Spleen (tissue), 11 donors: ENCODE results near the gene COPG2. TPM values are rescaled to one million over a fixed set of nuclear protein-coding genes. Genes with fewer than 3 reads are reported as not detected.
"Not testable (repeated sequence)": the region's sequence is repeated elsewhere in the genome, so short reads cannot be mapped to it uniquely, and the experiment has no call there.

Source experiments
- DNase-seq: peaks from one replicate; pipeline ENCODE4 v3.0.0-alpha.2; 2020
- H3K27ac ChIP-seq, 8 donors: fragments of 200-600 bp; sonication (generic) in 7 of 8; 1 replicate in 4 of 8; 2 replicates in 4 of 8; pipeline versions ENCODE4 v1.5.0 to v1.8.0; 2016 to 2021; ENCODE audit warnings: inconsistent platforms in 4 of 8, mild to moderate bottlenecking in 4 of 8, moderate library complexity in 1 of 8
- H3K27me3 ChIP-seq, 7 donors: fragments of 200-600 bp; sonication (generic) in 6 of 7; replicated peaks in 1 of 7; 1 replicate in 4 of 7; 2 replicates in 3 of 7; pipeline versions ENCODE4 v1.5.0 to v1.8.0; 2016 to 2021; ENCODE audit warnings: inconsistent platforms in 3 of 7, mild to moderate bottlenecking in 1 of 7
- H3K36me3 ChIP-seq, 6 donors: fragments of 200-600 bp; sonication (generic) in 5 of 6; 1 replicate in 4 of 6; 2 replicates in 2 of 6; pipeline versions ENCODE4 v1.5.0 to v1.8.0; 2016 to 2021; ENCODE audit warnings: inconsistent platforms in 2 of 6
- H3K4me1 ChIP-seq, 6 donors: fragments of 200-600 bp; sonication (generic) in 5 of 6; 1 replicate in 3 of 6; 2 replicates in 3 of 6; pipeline versions ENCODE4 v1.5.0 to v1.8.0; 2016 to 2021; ENCODE audit warnings: inconsistent platforms in 3 of 6
- H3K4me3 ChIP-seq, 8 donors: fragments of 200-600 bp; sonication (generic) in 7 of 8; 1 replicate in 4 of 8; 2 replicates in 4 of 8; pipeline versions ENCODE4 v1.5.0 to v1.8.0; 2016 to 2021; ENCODE audit warnings: inconsistent platforms in 4 of 8, mild to moderate bottlenecking in 4 of 8, moderate library complexity in 2 of 8
- H3K9me3 ChIP-seq, 8 donors: fragments of 200-600 bp; sonication (generic) in 7 of 8; 1 replicate in 4 of 8; 2 replicates in 4 of 8; pipeline versions ENCODE4 v1.5.0 to v1.8.0; 2016 to 2021; ENCODE audit warnings: inconsistent platforms in 4 of 8
- POLR2A ChIP-seq, 3 donors: fragments of 450-650 bp; IDR thresholded peaks; one replicate each; pipeline ENCODE4 v1.5.1; 2017; ENCODE audit warnings: antibody characterized with exemption in 3 of 3, mild to moderate bottlenecking in 1 of 3
- POLR2AphosphoS5 ChIP-seq, 3 donors: sonication (generic); formaldehyde crosslinking; IDR thresholded peaks; one replicate each; pipeline ENCODE4 v1.5.1; 2017; ENCODE audit warnings: antibody characterized with exemption in 3 of 3
- WGBS, 5 donors: extraction: QIAGEN DNeasy Blood & Tissue Kit in 3 of 5; methylation state at CpG; one replicate each; pipeline versions ENCODE4 v1.1.5 to v1.1.7; 2013 to 2018; 5-methylcytosine and 5-hydroxymethylcytosine counted together
- intact Hi-C: fragments of 100-400 bp; cut with DNase I; formaldehyde crosslinking; loops from one replicate; pipeline ENCODE4 v1.15.0; 2023; ENCODE audit warnings: low total_unique reads
- polyA plus RNA-seq, 3 donors: library from polyadenylated mRNA; stranded (reverse); fragments of 200-250 nt; gene quantifications; one replicate each; pipeline ENCODE4 v1.2.1, GENCODE V29; 2013
- total RNA-seq, 7 donors: library from RNA; depleted of rRNA in 3 of 7; stranded (reverse); fragments of >200 nt in 3 of 7; fragmentation: NEBNext Ultra II Directional in 4 of 7; extraction: Animal tissue kit (Norgen Biotek cat#: 25700) in 4 of 7; gene quantifications; one replicate each; pipeline versions ENCODE4 v1.1.0 to v1.2.1, GENCODE V29; 2016 to 2021
- TF ChIP-seq, protein P1 (sequence below), 11 experiments: fragments of 200-600 bp in 7 of 11; fragments of 450-650 bp in 4 of 11; sonication (generic) in 4 of 11; IDR thresholded peaks in 8 of 11; conservative IDR thresholded peaks in 3 of 11; 1 replicate in 7 of 11; 2 replicates in 4 of 11; pipeline versions ENCODE4 v1.4.0 to v1.8.0; 2016 to 2021; ENCODE audit warnings: antibody characterized with exemption in 11 of 11, inconsistent platforms in 4 of 11, mild to moderate bottlenecking in 1 of 11
- donor health status: healthy with polysubstance abuse.
- donor health status: DM: no; HTN: no; CAD: no; lungs with moderate emphysema.
- donor health status: DM: no; HTN: no; CAD: no.
- donor health status: Bipolar disorder and iron deficiency.
- donor health status: healthy.
- donor health status: DM: no; HTN: no; CAD: no.
- donor health status: DM: yes; HTN: yes; CAD: no.

The COPG2 gene
- total and polyA plus RNA-seq, 10 donors: 5.8 to 25.1 (median 18.3) TPM

DNA sequence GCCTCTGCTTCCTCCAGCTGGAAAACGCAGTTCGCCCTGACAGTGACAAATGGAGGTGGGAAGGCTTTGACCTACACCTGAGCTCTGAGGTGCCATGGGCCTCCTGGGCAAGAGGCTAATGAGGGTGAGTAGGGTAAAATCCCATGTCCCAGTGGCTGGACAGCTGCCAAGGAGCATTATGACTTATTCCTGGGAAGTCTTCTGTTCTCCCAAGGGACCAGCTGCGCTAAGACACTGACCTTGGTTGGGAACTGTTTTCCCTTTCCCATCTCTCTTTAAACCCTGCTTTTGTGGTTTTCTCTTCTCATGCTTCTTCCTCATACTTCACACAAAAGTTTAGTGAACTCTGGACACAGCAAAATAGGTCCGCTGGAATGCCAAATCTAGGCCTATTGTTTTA lies 72.6 kb downstream of the COPG2 start:
- DNase-seq: no peak
- Histone ChIP-seq H3K36me3 (peaks cover 0 to 3% (median 0%) of the 10 kb centered on the region in 6 donors), H3K4me1 (no peaks in the 10 kb centered on the region), H3K27me3 (no peaks in the 10 kb centered on the region), H3K4me3 (no peak overlapping the region), H3K27ac (no peak overlapping the region), H3K9me3 (peaks cover 0 to 3% (median 0%) of the 10 kb centered on the region in 8 donors)
- intact Hi-C loops: no loop called here
- WGBS, 5 donors: 93 to 96% (median 95%) methylated on average over 4 of the region's 4 CpGs
- no peak for TF ChIP-seq POLR2AphosphoS5 (IDR thresholded peaks at IDR 0.05)
- TF ChIP-seq POLR2A (IDR thresholded peaks at IDR 0.05): no peak
- TF ChIP-seq, protein P1, sequence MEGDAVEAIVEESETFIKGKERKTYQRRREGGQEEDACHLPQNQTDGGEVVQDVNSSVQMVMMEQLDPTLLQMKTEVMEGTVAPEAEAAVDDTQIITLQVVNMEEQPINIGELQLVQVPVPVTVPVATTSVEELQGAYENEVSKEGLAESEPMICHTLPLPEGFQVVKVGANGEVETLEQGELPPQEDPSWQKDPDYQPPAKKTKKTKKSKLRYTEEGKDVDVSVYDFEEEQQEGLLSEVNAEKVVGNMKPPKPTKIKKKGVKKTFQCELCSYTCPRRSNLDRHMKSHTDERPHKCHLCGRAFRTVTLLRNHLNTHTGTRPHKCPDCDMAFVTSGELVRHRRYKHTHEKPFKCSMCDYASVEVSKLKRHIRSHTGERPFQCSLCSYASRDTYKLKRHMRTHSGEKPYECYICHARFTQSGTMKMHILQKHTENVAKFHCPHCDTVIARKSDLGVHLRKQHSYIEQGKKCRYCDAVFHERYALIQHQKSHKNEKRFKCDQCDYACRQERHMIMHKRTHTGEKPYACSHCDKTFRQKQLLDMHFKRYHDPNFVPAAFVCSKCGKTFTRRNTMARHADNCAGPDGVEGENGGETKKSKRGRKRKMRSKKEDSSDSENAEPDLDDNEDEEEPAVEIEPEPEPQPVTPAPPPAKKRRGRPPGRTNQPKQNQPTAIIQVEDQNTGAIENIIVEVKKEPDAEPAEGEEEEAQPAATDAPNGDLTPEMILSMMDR (IDR thresholded peaks at IDR 0.05 in 8 of 11, conservative IDR thresholded peaks at IDR 0.05 in 3 of 11): no peak

DNA sequence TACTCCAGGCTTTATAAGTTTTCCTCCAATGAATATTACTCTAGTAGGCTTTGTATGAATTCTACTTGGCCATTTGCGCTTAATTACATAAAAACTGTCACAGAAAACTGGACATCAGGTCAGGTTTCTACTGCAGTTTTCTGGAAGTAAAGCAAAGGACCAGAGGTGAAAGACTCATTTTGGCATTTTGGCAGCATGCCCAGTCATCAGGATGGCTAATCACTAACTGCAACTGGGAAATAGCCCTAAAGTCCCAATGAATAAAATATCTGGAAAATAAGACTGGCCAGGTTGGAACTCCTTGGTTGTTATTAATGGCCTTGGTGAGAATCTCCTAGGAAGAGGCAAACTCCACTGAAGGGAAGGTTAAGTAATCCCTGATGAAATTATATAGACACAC lies 75.5 kb downstream of the COPG2 start:
- no peaks in the 10 kb centered on the region for H3K27me3 ChIP-seq
- DNase-seq: no peak
- H3K9me3 ChIP-seq: peaks cover 0 to 18% (median 0%) of the 10 kb centered on the region in 8 donors
- H3K4me3 ChIP-seq: no peak overlapping the region
- TF ChIP-seq POLR2AphosphoS5 (IDR thresholded peaks at IDR 0.05): no peak
- TF ChIP-seq, protein P1 (IDR thresholded peaks at IDR 0.05 in 8 of 11, conservative IDR thresholded peaks at IDR 0.05 in 3 of 11): no peak
- TF ChIP-seq POLR2A (IDR thresholded peaks at IDR 0.05): no peak
- H3K4me1 ChIP-seq: no peaks in the 10 kb centered on the region
- H3K36me3 ChIP-seq: peaks cover 0 to 3% (median 0%) of the 10 kb centered on the region in 6 donors
- intact Hi-C loops: no loop called here
- 92 to 100% (median 100%) methylated on average over 1 of the region's 1 CpG for WGBS, 5 donors
- no peak overlapping the region for H3K27ac ChIP-seq

DNA sequence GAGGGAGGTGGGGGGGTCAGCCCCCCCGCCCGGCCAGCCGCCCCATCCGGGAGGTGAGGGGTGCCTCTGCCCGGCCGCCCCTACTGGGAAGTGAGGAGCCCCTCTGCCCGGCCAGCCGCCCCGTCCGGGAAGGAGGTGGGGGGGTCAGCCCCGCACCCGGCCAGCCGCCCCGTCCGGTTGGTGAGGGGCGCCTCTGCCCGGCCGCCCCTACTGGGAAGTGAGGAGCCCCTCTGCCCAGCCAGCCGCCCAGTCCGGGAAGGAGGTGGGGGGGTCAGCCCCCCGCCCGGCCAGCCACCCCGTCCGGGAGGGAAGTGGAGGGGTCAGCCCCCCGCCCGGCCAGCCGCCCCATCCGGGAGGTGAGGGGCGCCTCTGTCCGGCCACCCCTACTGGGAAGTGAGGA lies 77.1 kb downstream of the COPG2 start:
- DNase-seq, H3K4me3 ChIP-seq, H3K27ac ChIP-seq, H3K4me1 ChIP-seq, H3K36me3 ChIP-seq, H3K27me3 ChIP-seq, intact Hi-C loops: not testable (repeated sequence)
- H3K9me3 ChIP-seq: peaks cover 0 to 21% (median under 1%) of the 10 kb centered on the region in 8 donors
- 96 to 98% (median 97%) methylated on average over 9 to 30 of the region's 30 CpGs; no CpG with 5 or more reads in 1 of the 5 donors for WGBS, 5 donors

DNA sequence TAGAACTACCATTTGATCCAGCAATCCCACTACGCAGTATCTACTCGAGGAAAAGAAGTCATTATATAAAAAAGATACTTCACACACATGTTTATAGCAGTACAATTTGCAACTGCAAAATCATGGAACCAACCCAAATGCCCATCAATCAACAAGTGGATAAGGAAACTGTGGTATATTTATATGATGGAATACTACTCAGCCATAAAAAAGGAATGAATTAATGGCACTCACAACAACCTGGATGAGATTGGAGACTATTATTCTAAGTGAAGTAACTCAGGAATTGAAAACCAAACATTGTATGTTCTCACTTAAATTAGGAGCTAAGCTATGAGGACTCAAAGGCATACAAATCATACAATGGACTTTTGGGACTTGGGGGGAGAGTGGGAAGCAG lies 82.6 kb downstream of the COPG2 start:
- WGBS, 5 donors: 94 to 97% (median 97%) methylated on average over 2 of the region's 2 CpGs
- H3K4me3 ChIP-seq, H3K36me3 ChIP-seq, H3K27ac ChIP-seq, H3K4me1 ChIP-seq, DNase-seq, H3K27me3 ChIP-seq, intact Hi-C loops: not testable (repeated sequence)
- H3K9me3 ChIP-seq: peaks cover 0 to 28% (median 10%) of the 10 kb centered on the region in 8 donors

DNA sequence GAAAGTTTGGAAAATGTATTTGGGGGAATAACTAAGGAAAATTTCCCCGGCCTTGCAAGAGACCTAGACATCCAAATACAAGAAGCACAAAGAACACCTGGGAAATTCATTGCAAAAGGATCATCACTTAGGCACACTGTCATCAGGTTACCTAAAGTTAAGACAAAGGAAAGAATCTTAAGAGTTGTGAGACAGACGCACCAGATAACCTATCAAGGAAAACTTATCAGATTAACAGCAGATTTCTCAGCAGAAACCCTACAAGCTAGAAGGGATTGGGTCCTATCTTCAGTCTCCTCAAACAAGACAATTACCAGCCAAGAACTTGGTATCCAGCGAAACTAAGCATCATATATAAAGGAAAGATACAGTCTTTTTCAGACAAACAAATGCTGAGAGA lies 93.4 kb downstream of the COPG2 start:
- H3K4me3 ChIP-seq, DNase-seq, H3K27ac ChIP-seq, H3K36me3 ChIP-seq, intact Hi-C loops, H3K4me1 ChIP-seq, H3K27me3 ChIP-seq: not testable (repeated sequence)
- peaks cover 0 to 11% (median 2%) of the 10 kb centered on the region in 8 donors for H3K9me3 ChIP-seq
- 88 to 98% (median 95%) methylated on average over 3 of the region's 3 CpGs for WGBS, 5 donors

DNA sequence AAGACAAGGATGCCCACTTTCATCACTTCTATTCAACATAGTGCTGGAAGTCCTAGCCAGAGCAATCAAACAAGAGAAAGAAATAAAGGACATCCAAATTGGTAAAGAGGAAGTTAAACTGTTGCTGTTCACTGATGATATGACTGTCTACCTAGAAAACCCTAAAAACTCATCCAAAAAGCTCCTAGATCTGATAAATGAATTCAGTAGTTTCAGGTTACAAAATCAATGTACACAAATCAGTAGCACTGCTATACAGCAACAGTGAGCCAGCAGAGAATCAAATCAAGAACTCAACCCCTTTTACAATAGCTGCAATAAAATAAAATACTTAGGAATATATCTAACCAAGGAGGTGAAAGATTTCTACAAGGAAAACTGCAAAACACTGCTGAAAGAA lies 98.4 kb downstream of the COPG2 start:
- peaks cover 0 to 38% (median 14%) of the 10 kb centered on the region in 8 donors for H3K9me3 ChIP-seq
- H3K4me3 ChIP-seq, H3K4me1 ChIP-seq, H3K27ac ChIP-seq, H3K27me3 ChIP-seq, intact Hi-C loops, DNase-seq, H3K36me3 ChIP-seq: not testable (repeated sequence)
